NCI-H2081 (cell line): ENCODE measurements around the gene PSAPL1.

Source experiments
- DNase-seq, 2 experiments: peaks; one replicate each; lab custom pipeline; 2025; lab: John Stamatoyannopoulos, UW

Gene PSAPL1

DNA sequence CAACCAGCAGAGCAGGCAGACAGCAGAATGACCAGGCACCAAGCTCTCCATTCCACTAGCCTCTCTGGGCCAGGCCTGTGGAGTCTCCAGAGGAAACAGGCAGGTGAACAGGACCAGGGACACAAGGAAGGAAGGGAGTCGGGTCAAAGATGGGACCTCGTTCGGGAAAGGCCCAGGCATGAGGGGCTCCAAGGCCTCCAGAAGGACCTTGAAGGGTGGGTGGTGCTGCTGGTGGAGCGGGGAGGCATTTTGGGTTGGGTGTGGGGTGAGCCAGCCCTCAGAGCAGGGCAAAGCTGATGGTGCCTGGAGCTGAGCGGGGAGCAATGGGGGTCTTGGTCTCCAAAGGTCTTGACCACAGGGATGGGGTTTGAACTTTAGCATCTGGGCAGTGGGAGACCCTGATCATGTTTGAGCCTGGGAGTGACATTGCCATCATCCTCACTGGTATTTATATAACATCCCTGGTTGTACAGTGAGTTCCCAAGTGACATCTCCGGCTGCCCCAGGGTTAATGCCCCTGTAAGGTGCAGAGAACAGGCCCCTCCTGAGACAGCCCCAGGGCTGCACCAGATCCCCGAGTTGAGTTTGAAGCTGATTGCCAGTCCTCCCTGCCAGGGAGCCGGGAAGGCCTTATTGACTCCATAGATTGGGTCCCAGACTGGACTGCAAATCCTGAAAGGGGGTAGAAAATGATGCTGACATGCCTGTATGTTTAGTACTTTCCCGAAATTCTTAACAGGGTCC, 52.7 kb downstream of the PSAPL1 start:
- no peak for DNase-seq

DNA sequence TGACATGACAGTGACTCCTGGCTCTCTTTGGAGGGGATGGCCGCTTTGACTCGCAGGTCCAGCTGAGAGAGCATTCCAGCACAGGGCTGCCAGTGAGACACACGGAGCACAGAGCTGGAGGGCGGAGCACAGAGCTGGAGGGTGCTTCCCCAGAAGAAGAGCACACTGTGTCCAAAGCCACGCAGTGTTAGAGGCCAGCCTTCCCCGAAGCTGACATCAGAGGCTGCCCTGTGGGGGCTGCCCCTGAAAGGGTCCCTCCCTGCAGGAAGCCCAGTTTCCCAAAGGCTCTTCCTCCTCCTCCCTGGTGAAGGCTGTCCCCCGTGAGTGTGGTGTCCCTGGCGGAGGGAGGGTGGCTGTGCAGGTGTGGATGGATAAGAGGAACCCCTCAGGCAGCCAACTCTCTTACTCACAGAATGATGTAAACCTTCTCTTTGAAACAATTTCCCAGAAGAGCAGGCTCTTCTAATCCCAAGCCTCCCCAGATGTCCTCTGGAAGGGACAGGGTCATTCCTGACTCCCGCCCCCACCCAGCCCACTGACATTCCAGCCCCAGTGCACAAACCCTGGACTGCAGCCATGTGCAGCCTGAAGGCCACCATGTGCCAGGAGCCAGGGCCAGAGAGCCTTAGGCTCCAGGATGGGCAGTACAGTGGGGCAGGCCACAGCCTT, 53.4 kb downstream of the PSAPL1 start:
- no peak for DNase-seq
